Activated CD8-positive, alpha-beta memory T cell treated with anti-CD3 and anti-CD28 coated beads for 24 hours (primary cell): ENCODE measurements around the gene PUS3.

Source experiments
- DNase-seq: peaks from one replicate; pipeline ENCODE4 v3.0.0-alpha.2; 2020

The PUS3 gene, protein sequence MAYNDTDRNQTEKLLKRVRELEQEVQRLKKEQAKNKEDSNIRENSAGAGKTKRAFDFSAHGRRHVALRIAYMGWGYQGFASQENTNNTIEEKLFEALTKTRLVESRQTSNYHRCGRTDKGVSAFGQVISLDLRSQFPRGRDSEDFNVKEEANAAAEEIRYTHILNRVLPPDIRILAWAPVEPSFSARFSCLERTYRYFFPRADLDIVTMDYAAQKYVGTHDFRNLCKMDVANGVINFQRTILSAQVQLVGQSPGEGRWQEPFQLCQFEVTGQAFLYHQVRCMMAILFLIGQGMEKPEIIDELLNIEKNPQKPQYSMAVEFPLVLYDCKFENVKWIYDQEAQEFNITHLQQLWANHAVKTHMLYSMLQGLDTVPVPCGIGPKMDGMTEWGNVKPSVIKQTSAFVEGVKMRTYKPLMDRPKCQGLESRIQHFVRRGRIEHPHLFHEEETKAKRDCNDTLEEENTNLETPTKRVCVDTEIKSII

DNA sequence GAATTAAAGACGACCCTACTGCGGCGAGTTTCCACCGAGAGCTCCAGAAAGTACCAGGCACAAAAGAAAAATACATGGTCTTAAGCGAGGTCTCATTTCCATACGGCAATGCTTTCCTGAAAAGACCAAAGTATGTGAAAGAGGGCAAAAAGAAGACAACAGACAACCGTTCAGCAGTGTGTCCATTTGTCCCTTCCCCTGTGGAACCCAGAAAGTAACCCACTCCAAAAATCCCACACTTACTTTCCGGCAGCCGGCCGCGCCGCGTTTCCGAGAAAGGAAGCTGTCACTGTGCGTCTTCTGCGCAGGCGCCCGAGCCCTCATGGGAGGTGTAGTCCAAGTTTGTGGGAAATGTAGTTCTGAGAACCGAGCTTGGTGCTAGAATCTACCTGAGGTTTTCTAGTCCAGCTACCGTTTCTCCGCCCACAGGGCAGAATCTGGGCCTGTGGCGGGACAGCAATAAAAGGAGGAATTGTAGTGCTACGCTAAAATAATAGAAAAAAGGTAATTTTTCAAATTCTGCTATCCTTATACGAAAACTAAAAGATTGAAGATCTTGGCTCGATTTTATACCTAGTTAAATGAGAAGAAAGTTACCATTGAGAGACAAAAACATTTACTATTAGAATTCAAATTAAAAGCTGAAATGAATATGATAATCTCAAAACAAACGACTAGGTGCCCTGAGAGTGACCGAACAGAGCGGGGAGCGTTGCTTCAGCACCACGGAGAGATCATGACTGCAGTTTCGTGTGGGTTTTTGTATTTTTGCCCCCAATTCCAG lies at the start of gene PUS3:
PUS3 (minus strand) TSS at position 280 of the 784 bp plus-strand sequence. CDS start 6,922 bp downstream, outside the sequence.
- DNase-seq: peak; percentile 93

GRCh38 chr11:125952559-125952958 lies 49.6 kb upstream of the PUS3 start:
- DNase-seq: no peak

- no peak for DNase-seq
Measured at GRCh38 chr11:125951731-125952130, 48.7 kb upstream of the PUS3 start.

DNA sequence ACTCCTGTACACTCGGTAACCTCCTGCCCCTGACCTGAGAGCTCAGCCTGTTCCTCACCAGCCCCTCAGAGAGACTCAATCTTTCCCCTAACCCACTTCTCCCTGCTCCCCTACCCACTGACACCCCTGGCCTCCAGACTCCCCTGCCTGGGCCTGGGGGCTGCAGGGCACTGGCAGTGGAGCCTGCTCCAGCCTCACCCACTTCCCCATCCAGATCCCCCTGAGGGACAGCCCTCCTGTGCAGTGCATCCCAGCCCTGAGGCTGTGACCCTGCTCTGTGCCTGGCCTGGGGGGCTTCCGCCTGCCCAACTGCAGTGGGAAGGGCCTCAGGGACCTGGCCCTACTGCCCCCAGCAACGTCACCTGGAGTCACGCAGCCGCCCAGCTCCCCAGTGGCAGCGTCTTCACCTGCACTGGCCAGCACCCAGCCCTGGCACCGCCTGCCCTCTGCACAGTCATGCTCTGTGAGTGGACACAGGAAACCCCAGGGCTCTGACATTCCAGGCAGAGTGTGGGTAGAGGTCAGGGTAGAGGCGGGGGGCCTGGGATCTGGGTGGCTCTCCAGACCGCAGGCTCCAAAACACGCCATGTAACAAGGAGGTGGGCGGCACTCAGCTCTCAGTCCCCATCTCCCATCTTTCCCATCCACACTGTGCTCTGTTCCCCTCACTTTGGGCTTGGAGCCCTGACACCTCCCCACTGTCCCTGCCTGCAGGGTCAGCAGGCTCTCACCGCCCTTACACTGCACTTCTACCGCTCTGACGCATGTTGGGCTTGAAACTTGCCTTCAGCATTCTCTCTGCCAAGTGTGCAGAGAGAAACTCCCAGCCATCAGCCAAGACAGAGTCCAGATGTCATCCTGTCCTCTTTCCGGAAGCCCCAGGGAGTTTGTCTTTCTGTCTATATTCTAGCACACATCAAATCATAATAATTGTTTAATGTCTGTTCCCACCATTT lies 48.0 kb upstream of the PUS3 start:
- DNase-seq: no peak

- no peak for DNase-seq
Measured at GRCh38 chr11:125950178-125950490, 47.1 kb upstream of the PUS3 start.

GRCh38 chr11:125949271-125950177 lies 46.5 kb upstream of the PUS3 start:
- no peak for DNase-seq

- no peak for DNase-seq
Measured at GRCh38 chr11:125948278-125949051, 45.5 kb upstream of the PUS3 start.

- DNase-seq: no peak
Measured at GRCh38 chr11:125947419-125948277, 44.6 kb upstream of the PUS3 start.

DNA sequence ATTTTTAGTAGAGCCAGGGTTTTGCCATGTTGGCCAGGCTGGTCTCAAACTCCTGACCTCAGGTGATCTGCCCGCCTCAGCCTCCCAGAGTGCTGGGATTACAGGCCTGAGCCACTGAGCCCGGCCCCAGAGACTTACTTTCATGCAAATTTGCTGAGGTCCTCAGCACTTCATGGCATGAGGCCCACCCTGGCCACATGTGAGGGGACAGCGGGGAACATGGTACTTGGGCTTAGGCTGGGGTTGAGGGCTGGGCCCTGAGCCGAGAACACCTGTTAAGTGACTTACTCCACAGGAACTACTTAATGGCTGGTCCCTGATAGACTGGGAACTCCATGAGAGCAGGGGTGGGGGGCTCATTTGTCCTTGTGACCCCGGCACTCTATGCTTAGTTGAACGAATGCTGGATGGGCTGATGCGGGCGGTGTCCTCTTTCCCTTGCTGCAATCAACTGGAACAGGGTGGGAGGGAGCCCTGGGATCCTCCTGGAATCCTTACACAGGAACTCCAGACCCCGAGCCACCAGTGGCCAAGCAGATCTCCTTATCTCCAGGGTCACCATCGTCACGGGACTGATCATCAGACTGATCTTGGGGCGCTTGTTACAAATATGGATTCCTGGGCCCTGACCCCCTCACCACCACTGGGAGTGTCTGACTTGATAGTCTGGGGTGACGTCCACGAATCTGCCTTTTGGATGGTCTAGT lies 43.9 kb upstream of the PUS3 start:
- DNase-seq: peak; percentile 42

DNA sequence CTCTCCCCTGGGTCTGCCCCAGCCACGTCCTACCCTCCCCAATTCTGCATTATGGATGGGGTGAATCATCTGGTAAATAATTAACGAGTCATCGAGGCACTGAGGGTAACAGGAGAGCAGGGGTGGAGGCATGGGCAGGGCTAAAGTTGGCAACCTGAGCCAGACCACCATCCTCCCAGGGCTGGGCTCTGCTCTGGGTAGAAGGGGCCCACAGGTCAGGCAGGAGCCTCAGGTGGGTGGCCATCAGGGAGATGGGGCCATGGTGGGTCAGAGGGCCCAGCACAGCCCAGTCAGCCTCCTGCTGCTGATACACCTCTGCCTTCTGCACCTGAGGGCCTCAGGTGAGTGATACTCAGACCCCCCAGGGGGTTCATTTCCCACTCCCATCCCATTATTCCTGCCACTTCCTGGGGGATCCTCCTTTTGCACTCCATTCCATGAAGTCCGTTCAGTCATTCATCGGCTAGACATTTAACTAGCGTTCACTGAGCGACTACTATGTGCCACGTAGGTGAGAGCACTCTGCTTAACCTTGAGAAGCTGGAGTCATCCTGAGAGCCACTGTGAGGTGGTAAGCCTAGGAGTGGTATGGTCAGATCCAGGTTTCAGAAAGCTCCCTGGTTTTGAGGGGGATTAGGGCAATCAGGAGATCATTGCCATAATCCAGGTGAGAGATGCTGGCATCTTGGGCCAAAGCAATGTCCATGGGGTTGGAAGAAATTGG lies 43.0 kb upstream of the PUS3 start, which contains the start of gene VSIG10L2:
VSIG10L2 (plus strand) TSS at position 248 of the 724 bp plus-strand sequence; CDS start at position 260, 12 bp downstream.
- peak; percentile 47 for DNase-seq

DNA sequence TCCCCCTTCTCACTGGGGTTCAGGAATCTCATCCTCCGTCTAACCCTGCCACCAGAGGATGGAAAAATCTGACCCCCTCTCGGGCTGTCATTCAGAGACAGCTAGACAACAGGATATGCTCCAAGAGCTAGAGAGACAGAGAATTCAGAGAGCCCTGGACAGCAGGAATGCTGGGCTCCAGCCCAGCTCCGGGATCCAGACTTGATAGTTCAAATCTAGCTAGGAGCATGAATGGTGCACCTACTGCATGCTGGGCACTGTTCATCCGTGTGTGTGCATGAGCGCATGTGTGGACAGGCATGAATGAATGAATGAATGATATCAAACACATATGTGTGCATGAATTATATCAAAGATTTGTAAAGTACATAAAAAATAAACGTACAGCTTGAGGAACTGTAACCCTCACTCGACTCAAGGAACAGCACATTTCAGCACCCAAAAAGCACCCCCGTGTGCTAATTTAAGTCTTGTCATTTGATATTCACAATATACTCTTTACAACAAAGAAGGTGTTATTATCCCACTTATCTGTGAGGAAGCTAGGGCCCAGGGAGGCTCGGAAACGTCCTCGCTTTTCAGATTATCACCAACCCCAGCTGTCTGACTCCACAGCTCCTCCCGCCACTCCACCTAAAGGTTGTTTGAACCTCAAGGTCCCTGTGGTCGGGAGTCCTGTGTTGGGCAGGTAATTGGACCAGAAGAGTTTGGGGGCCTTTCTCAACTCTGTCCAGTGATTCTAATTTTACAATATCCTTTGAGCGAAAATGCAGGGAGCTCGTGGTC lies 42.2 kb upstream of the PUS3 start:
- no peak for DNase-seq

- DNase-seq: peak; percentile 48
Measured at GRCh38 chr11:125944350-125945010, 41.5 kb upstream of the PUS3 start.

GRCh38 chr11:125943661-125944349 lies 40.8 kb upstream of the PUS3 start:
- DNase-seq: no peak

GRCh38 chr11:125942771-125943428 lies 39.9 kb upstream of the PUS3 start:
- DNase-seq: peak; percentile 45
